Smooth muscle cell (in vitro differentiated cells): ENCODE data around the gene SORD. TPM values are rescaled to one million over a fixed set of nuclear protein-coding genes. Genes with fewer than 3 reads are reported as not detected.
"Not testable (repeated sequence)": the region's sequence is repeated elsewhere in the genome, so short reads cannot be mapped to it uniquely, and the experiment has no call there.

ENCODE experiments used
- DNase-seq: peaks from one replicate; lab custom pipeline; 2025; ENCODE audit not compliant: unreplicated experiment; lab: John Stamatoyannopoulos, UW
- H2AFZ ChIP-seq: fragments of 200-600 bp; sonication (generic); 2 replicates; pipeline ENCODE4 v1.6.0; 2016; ENCODE audit warnings: antibody characterized with exemption, low read depth, mild to moderate bottlenecking
- H3F3A ChIP-seq: fragments of 200-600 bp; sonication (generic); 2 replicates; pipeline ENCODE4 v1.6.0; 2017; ENCODE audit warnings: antibody characterized with exemption, low read depth
- H3K27ac ChIP-seq: fragments of 200-600 bp; sonication (generic); 2 replicates; pipeline ENCODE4 v1.5.1; 2016; ENCODE audit warnings: low read depth, mild to moderate bottlenecking
- H3K27me3 ChIP-seq: fragments of 200-600 bp; sonication (generic); 2 replicates; pipeline ENCODE4 v1.6.1; 2016; ENCODE audit warnings: low read depth, mild to moderate bottlenecking
- H3K36me3 ChIP-seq: fragments of 200-600 bp; sonication (generic); 2 replicates; pipeline ENCODE4 v1.5.1; 2016; ENCODE audit warnings: low read depth
- H3K4me1 ChIP-seq: fragments of 200-600 bp; sonication (generic); 2 replicates; pipeline ENCODE4 v1.5.1; 2016; ENCODE audit warnings: low read depth
- H3K4me2 ChIP-seq: fragments of 200-600 bp; sonication (generic); 2 replicates; pipeline ENCODE4 v1.6.0; 2016; ENCODE audit warnings: mild to moderate bottlenecking
- H3K4me3 ChIP-seq: fragments of 200-600 bp; sonication (generic); 2 replicates; pipeline ENCODE4 v1.5.1; 2016; ENCODE audit warnings: mild to moderate bottlenecking
- H3K79me2 ChIP-seq: fragments of 200-600 bp; sonication (generic); 2 replicates; pipeline ENCODE4 v1.6.0; 2016; ENCODE audit warnings: low read depth, mild to moderate bottlenecking
- H3K9ac ChIP-seq: fragments of 200-600 bp; sonication (generic); 2 replicates; pipeline ENCODE4 v1.6.0; 2016; ENCODE audit warnings: low read depth
- H3K9me3 ChIP-seq: fragments of 200-600 bp; sonication (generic); replicated peaks from 2 replicates; pipeline ENCODE4 v1.5.1; 2016; ENCODE audit warnings: low read depth
- H4K20me1 ChIP-seq: fragments of 200-600 bp; sonication (generic); 2 replicates; pipeline ENCODE4 v1.6.0; 2016; ENCODE audit warnings: low read depth
- CTCF ChIP-seq: fragments of 200-600 bp; sonication (generic); IDR thresholded peaks from 2 replicates; pipeline ENCODE4 v1.5.1; 2017; ENCODE audit warnings: borderline replicate concordance, mild to moderate bottlenecking, antibody characterized with exemption; ENCODE audit not compliant: insufficient read depth, poor library complexity, severe bottlenecking
- WGBS: methylation state at CpG from one replicate; pipeline ENCODE4 v1.1.7; 2016; ENCODE audit warnings: low lambda C conversion rate; 5-methylcytosine and 5-hydroxymethylcytosine counted together
- polyA plus RNA-seq: library from polyadenylated mRNA; unstranded; fragments of >200 nt; fragmentation: Nextera tagmentation; extraction: Ambion mirVana; gene quantifications from 2 replicates; pipeline ENCODE4 v1.2.1, GENCODE V29; 2016
- total RNA-seq: library from RNA; depleted of rRNA; stranded (reverse); fragments of >200 nt; gene quantifications from 2 replicates; pipeline ENCODE4 v1.2.3, GENCODE V29; 2014

Gene SORD
- total and polyA plus RNA-seq, 2 experiments from 2014 or later = 22.1 to 26.8 TPM

DNA sequence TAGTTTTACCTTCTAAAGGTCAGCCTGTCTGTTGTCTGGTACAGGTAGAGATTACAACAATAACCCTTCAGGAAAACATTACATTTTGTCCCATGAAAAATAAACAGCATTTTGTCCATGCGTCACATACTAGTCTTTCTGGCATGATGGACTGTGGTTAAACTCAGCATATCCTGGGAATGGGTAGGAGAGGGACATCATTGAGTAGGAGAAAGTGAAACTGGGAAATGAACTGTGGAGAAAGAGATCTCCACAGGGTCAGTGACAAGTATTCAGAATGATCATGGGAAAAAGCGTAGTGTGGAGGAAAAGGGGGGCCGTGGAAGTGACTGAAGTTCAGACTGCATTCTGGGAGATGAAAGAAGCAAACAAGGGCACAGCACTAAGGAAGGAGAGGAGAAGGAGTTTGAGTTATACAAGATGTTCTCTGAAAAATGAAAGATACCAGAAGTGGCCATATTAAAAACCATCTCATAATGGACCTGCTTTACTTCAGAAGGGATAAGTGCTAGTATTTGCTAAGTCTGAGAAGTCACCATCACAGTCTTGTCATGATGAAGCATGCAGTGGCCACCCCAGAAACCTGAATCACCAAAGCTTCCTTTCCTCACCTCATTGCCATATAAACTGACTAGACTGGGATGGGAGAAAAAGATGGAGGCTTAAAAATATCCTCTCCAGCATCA is 34.7 kb upstream of the SORD start:
- WGBS = 88% methylated on average over 2 of the region's 3 CpGs
- H3K9ac ChIP-seq, H4K20me1 ChIP-seq, H3K9me3 ChIP-seq, H3F3A ChIP-seq, H3K79me2 ChIP-seq, H3K4me1 ChIP-seq, H3K36me3 ChIP-seq, H3K27ac ChIP-seq, H3K27me3 ChIP-seq, H3K4me2 ChIP-seq, H3K4me3 ChIP-seq, DNase-seq, H2AFZ ChIP-seq: not testable (repeated sequence)

GRCh38 chr15:44988870-44989219 is 34.1 kb upstream of the SORD start:
- H3K4me2 ChIP-seq, H3K27me3 ChIP-seq, H3K9ac ChIP-seq, H3K27ac ChIP-seq, DNase-seq, H3K4me1 ChIP-seq, H3K4me3 ChIP-seq, H3F3A ChIP-seq, H3K36me3 ChIP-seq, H3K79me2 ChIP-seq, H3K9me3 ChIP-seq, H2AFZ ChIP-seq, H4K20me1 ChIP-seq: not testable (repeated sequence)
- 88% methylated on average over 5 of the region's 5 CpGs for WGBS

- not testable (repeated sequence) for H3K4me2 ChIP-seq, H3K27ac ChIP-seq, H3K79me2 ChIP-seq, DNase-seq, H3K9ac ChIP-seq, H3K27me3 ChIP-seq, H2AFZ ChIP-seq, H3F3A ChIP-seq, H4K20me1 ChIP-seq, H3K36me3 ChIP-seq, H3K4me1 ChIP-seq, H3K4me3 ChIP-seq, H3K9me3 ChIP-seq
- 85% methylated on average over 3 of the region's 3 CpGs for WGBS
Observed at GRCh38 chr15:44997632-44998031, 25.4 kb upstream of the SORD start.

GRCh38 chr15:44999105-44999504 is 23.9 kb upstream of the SORD start:
- no peak overlapping the region for H2AFZ ChIP-seq
- DNase-seq = no peak
- TF ChIP-seq CTCF = no peak
- no peaks in the 10 kb centered on the region for H3K79me2 ChIP-seq
- H3K27ac ChIP-seq = no peak overlapping the region
- 85% methylated on average over 2 of the region's 2 CpGs for WGBS
- no peaks in the 10 kb centered on the region for H3F3A ChIP-seq
- H3K36me3 ChIP-seq = no peaks in the 10 kb centered on the region
- no peaks in the 10 kb centered on the region for H3K9me3 ChIP-seq
- no peaks in the 10 kb centered on the region for H3K27me3 ChIP-seq
- no peaks in the 10 kb centered on the region for H3K4me1 ChIP-seq
- no peak overlapping the region for H3K4me3 ChIP-seq
- H3K9ac ChIP-seq = no peak overlapping the region
- H4K20me1 ChIP-seq = no peaks in the 10 kb centered on the region
- H3K4me2 ChIP-seq = no peak overlapping the region

GRCh38 chr15:45001180-45001579 is 21.8 kb upstream of the SORD start:
- H3K4me3 ChIP-seq, H3K9ac ChIP-seq, H4K20me1 ChIP-seq, H3K9me3 ChIP-seq, H3F3A ChIP-seq, H3K27ac ChIP-seq, H3K27me3 ChIP-seq, H3K4me1 ChIP-seq, H3K36me3 ChIP-seq, H3K4me2 ChIP-seq, H3K79me2 ChIP-seq, DNase-seq, H2AFZ ChIP-seq: not testable (repeated sequence)
- 91% methylated on average over 1 of the region's 1 CpG for WGBS

GRCh38 chr15:45003731-45004410 is 19.1 kb upstream of the SORD start:
- not testable (repeated sequence) for H2AFZ ChIP-seq, H3K36me3 ChIP-seq, H3K27ac ChIP-seq, H3K9me3 ChIP-seq, H3K4me1 ChIP-seq, H3K9ac ChIP-seq, DNase-seq, H4K20me1 ChIP-seq, H3K27me3 ChIP-seq, H3K4me2 ChIP-seq, H3K79me2 ChIP-seq, H3F3A ChIP-seq, H3K4me3 ChIP-seq
- 54% methylated on average over 2 of the region's 2 CpGs for WGBS

DNA sequence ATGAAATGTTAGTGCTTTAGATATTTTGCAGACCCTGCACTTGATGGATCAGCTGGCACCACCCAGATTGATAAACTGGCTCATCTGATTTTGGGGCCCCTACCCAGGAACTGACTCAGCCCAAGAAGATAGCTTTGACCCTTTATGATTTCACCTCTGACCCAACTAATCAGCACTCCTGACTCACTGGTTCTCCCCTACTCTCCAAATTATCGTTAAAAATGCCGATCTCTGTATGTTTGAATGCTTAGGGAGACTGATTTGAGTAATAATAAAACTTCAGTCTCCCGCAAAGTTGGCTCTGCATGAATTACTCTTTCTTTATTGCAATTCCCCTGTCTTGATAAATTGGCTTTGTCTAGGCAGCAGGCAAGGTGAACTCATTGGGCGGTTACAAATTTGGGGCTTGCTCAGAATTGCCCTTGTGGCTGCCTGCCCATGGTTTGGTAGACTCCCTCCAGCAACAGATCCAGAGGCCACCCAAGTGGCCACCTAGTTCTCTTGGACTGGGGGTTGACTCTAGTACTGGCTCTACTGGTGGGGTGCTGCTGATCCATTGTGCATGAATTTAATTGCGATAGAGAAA is 18.3 kb upstream of the SORD start:
- H3K9ac ChIP-seq, H3K4me1 ChIP-seq, H3K4me2 ChIP-seq, DNase-seq, H3K9me3 ChIP-seq, H3K4me3 ChIP-seq, H3K27me3 ChIP-seq, H3F3A ChIP-seq, H2AFZ ChIP-seq, H4K20me1 ChIP-seq, H3K27ac ChIP-seq, H3K36me3 ChIP-seq, H3K79me2 ChIP-seq: not testable (repeated sequence)
- 91% methylated on average over 5 of the region's 5 CpGs for WGBS
